K562 (cell line): ENCODE measurements around the gene IQGAP3. TPM values are rescaled to one million over a fixed set of nuclear protein-coding genes. Genes with fewer than 3 reads are reported as not detected.

Experiments
- ATAC-seq: fragments of 200-7000 bp; cut with Tn5 transposase; 3 replicates; pipeline ENCODE4 v1.9.1; 2020; ENCODE audit warnings: moderate library complexity
- BruUV-seq: library from RNA; stranded (reverse); fragments of 400-500 nt; replicated peaks from 2 replicates; lab custom pipeline; 2021; lab: Mats Ljungman, UMichigan
- CTCF ChIA-PET: fragments of 300-600 bp; formaldehyde crosslinking; extraction: SDS; loops from one replicate; lab custom pipeline; 2021; ENCODE audit warnings: low intra/inter-chr PET ratio; lab: Yijun Ruan, JAX
- POLR2A ChIA-PET: fragments of 300-600, 350-650 bp; sonication (Branson Sonifier 250); formaldehyde crosslinking; extraction: SDS; loops from one replicate; lab custom pipeline; 2021; ENCODE audit warnings: antibody characterized with exemption, inconsistent platforms; lab: Yijun Ruan, JAX
- DNase-seq, 4 experiments: peaks; one replicate each; pipeline versions ENCODE4 v3.0.0 to v3.0.0-alpha.2; 2011 to 2018; ENCODE audit warnings: low spot score in 3 of 4, mixed read lengths in 3 of 4; ENCODE audit errors: extremely low read depth in 1 of 4
- FAIRE-seq: peaks from 2 replicates; lab custom pipeline; 2011; peaks lifted over from hg19 to GRCh38; lab: Jason Lieb, UNC
- H2AFZ ChIP-seq: 2 replicates; pipeline ENCODE4 v1.6.0; 2011; ENCODE audit warnings: low read depth, low read length, control low read depth, inconsistent platforms
- H3K27ac ChIP-seq: fragments of 200-600 bp; 3 replicates; pipeline ENCODE4 v1.8.0; 2011; ENCODE audit warnings: low read depth, mild to moderate bottlenecking, control low read depth, inconsistent platforms, low read length, moderate library complexity, mixed read lengths; ENCODE audit errors: extremely low read depth
- H3K27me3 ChIP-seq, 2 experiments: fragments of 300-600 bp in 1 of 2; 2 replicates in 1 of 2; 3 replicates in 1 of 2; pipeline versions ENCODE4 v1.6.0 to v1.8.0; 2011; ENCODE audit warnings: inconsistent platforms in 2 of 2, low read length in 2 of 2, mild to moderate bottlenecking in 1 of 2, mixed read lengths in 1 of 2, moderate library complexity in 1 of 2; ENCODE audit not compliant: control insufficient read depth in 2 of 2, insufficient read depth in 2 of 2
- H3K36me3 ChIP-seq: fragments of 300-600 bp; 3 replicates; pipeline ENCODE4 v1.8.0; 2011; ENCODE audit warnings: mild to moderate bottlenecking, low read length, inconsistent platforms; ENCODE audit not compliant: control insufficient read depth, insufficient read depth
- H3K4me1 ChIP-seq, 2 experiments: fragments of 200-600 bp in 1 of 2; replicated peaks in 1 of 2; 2 replicates in 1 of 2; 3 replicates in 1 of 2; pipeline versions ENCODE4 v1.5.1 to v1.8.0; 2011; ENCODE audit warnings: inconsistent platforms in 2 of 2, low read length in 2 of 2, mild to moderate bottlenecking in 1 of 2, mixed read lengths in 1 of 2, moderate library complexity in 1 of 2; ENCODE audit not compliant: control insufficient read depth in 2 of 2, insufficient read depth in 2 of 2
- H3K4me2 ChIP-seq: 2 replicates; pipeline ENCODE4 v1.6.1; 2011; ENCODE audit warnings: low read length, control low read depth, inconsistent platforms, mixed read lengths; ENCODE audit not compliant: insufficient read depth
- H3K4me3 ChIP-seq: fragments of 200-600 bp; sonication (generic), shearing (Covaris generic); 2 replicates; pipeline ENCODE4 v1.5.1; 2016; ENCODE audit warnings: control low read depth, inconsistent platforms
- H3K79me2 ChIP-seq: fragments of 200-600 bp; 3 replicates; pipeline ENCODE4 v1.8.0; 2011; ENCODE audit warnings: low read length, inconsistent platforms; ENCODE audit not compliant: control insufficient read depth, insufficient read depth
- H3K9ac ChIP-seq, 2 experiments: 2 replicates each; pipeline versions ENCODE4 v1.6.0 to v1.6.1; 2011; ENCODE audit warnings: low read depth in 2 of 2, low read length in 2 of 2, control low read depth in 1 of 2, inconsistent platforms in 1 of 2, mild to moderate bottlenecking in 1 of 2, mixed read lengths in 1 of 2; ENCODE audit not compliant: insufficient read depth in 1 of 2
- H3K9me1 ChIP-seq: one replicate; pipeline ENCODE4 v1.6.0; 2011; ENCODE audit warnings: inconsistent platforms, mild to moderate bottlenecking, low read length, moderate library complexity; ENCODE audit not compliant: control insufficient read depth, insufficient read depth
- H3K9me3 ChIP-seq: replicated peaks from 2 replicates; pipeline ENCODE4 v1.5.1; 2011; ENCODE audit warnings: low read depth, low read length, inconsistent platforms; ENCODE audit not compliant: control insufficient read depth, insufficient read depth
- H4K20me1 ChIP-seq: replicated peaks from 2 replicates; pipeline ENCODE4 v1.6.1; 2011; ENCODE audit warnings: low read length, inconsistent platforms, mixed read lengths; ENCODE audit not compliant: control insufficient read depth, insufficient read depth
- CBX1 ChIP-seq: sonication (generic); IDR thresholded peaks from 2 replicates; pipeline ENCODE4 v1.6.1; 2016; ENCODE audit warnings: antibody characterized with exemption, low read depth, mild to moderate bottlenecking
- CHD1 ChIP-seq: fragments of 200-600 bp; sonication (generic); IDR thresholded peaks from one replicate; pipeline ENCODE4 v1.6.1; 2012; ENCODE audit warnings: mild to moderate bottlenecking, moderate library complexity, low read length, inconsistent platforms
- ESRRA ChIP-seq: fragments of 450-650 bp; IDR thresholded peaks from 2 replicates; pipeline ENCODE4 v1.6.1; 2014; ENCODE audit warnings: low read depth, mild to moderate bottlenecking, moderate library complexity, borderline replicate concordance
- POLR2G ChIP-seq: fragments of 200-400 bp; formaldehyde crosslinking; IDR thresholded peaks from 2 replicates; pipeline ENCODE4 v1.6.1; 2017; ENCODE audit warnings: low read depth, mild to moderate bottlenecking, antibody characterized with exemption, low read length, moderate library complexity
- SP2 ChIP-seq: IDR thresholded peaks from 2 replicates; pipeline ENCODE4 v1.6.1; 2011; ENCODE audit warnings: mild to moderate bottlenecking, low read depth, low read length, moderate library complexity; ENCODE audit not compliant: poor library complexity, severe bottlenecking; ENCODE audit errors: extremely low read depth
- SRSF1 ChIP-seq: fragments of 200-400 bp; formaldehyde crosslinking; IDR thresholded peaks from 2 replicates; pipeline ENCODE4 v1.6.1; 2017; ENCODE audit warnings: mild to moderate bottlenecking, low read depth, low read length, moderate library complexity
- TAL1 ChIP-seq: fragments of 450-650 bp; IDR thresholded peaks from 2 replicates; pipeline ENCODE4 v1.6.1; 2016; ENCODE audit warnings: mild to moderate bottlenecking
- TRIM25 ChIP-seq: fragments of 450-650 bp; IDR thresholded peaks from 2 replicates; pipeline ENCODE4 v1.7.0; 2016; ENCODE audit warnings: borderline replicate concordance
- ZHX1 ChIP-seq: fragments of 150-350 bp; conservative IDR thresholded peaks from 2 replicates; pipeline ENCODE4 v1.6.1; 2014; ENCODE audit warnings: low read length
- ZNF347 ChIP-seq: fragments of 450-650 bp; formaldehyde crosslinking; IDR thresholded peaks from 2 replicates; pipeline ENCODE4 v1.4.0; 2020; ENCODE audit warnings: low read depth, mild to moderate bottlenecking, moderate library complexity
- ZNF584 ChIP-seq: fragments of 200-800 bp; sonication (Bioruptor generic); IDR thresholded peaks from 2 replicates; pipeline ENCODE4 v1.6.1; 2016; ENCODE audit warnings: low read depth, mild to moderate bottlenecking, missing genetic modification characterization, missing compliant biosample characterization
- WGBS: fragments of 100-300 bp; shearing (Covaris generic); methylation state at CpG from one replicate; pipeline ENCODE4 v1.1.6; 2016; ENCODE audit warnings: low coverage, mixed read lengths; ENCODE audit not compliant: insufficient coverage; ENCODE audit errors: missing lambda C conversion rate; 5-methylcytosine and 5-hydroxymethylcytosine counted together
- in situ Hi-C: fragments of 300-500 bp; cut with MboI; formaldehyde crosslinking; loops from 4 replicates; pipeline ENCODE4 v1.15.0; 2018; ENCODE audit warnings: inconsistent platforms, mixed read lengths
- intact Hi-C: fragments of 100-400 bp; cut with micrococcal nuclease; formaldehyde crosslinking; loops from 2 replicates; pipeline ENCODE4 v1.14.2; 2022
- polyA plus RNA-seq, 8 experiments: library from polyadenylated mRNA; depleted of rRNA in 4 of 8; stranded (reverse) in 5 of 8; unstranded in 3 of 8; fragments of >200 nt; fragmentation: Nextera tagmentation in 2 of 8; fragmentation: Illumina TruSeq in 1 of 8; extraction: Ambion mirVana in 2 of 8; extraction: Trizol in 1 of 8; gene quantifications; 2 replicates each; pipeline versions ENCODE4 v1.2.1 to v1.2.3, GENCODE V29; 2011 to 2014; ENCODE audit warnings: inconsistent platforms in 1 of 8, missing spikeins in 1 of 8
- total RNA-seq, 7 experiments: library from RNA; depleted of rRNA in 6 of 7; stranded (reverse); fragments of >200 nt in 6 of 7; fragmentation: Illumina TruSeq in 2 of 7; extraction: Trizol in 2 of 7; gene quantifications; 2 replicates each; pipeline versions ENCODE4 v1.2.1 to v1.2.3, GENCODE V29; 2011 to 2021; ENCODE audit warnings: low replicate concordance in 1 of 7

The IQGAP3 gene
- total and polyA plus RNA-seq, 9 of the 15 experiments (the other 6 are each of a cell fraction or from before 2014, with no cell fraction given), result 1.4 to 16.6 (median 11.9) TPM

GRCh38 chr1:156496211-156496761 lies 76.1 kb downstream of the IQGAP3 start:
- in situ Hi-C loops, result no loop called here
- DNase-seq (no peak), ATAC-seq (no peak), FAIRE-seq (no peak)
- Histone ChIP-seq H3K9me3 (no peaks in the 10 kb centered on the region), H3K9me1 (peaks cover 19% of the 10 kb centered on the region), H2AFZ (no peak overlapping the region), H3K4me1 (peaks cover 76 to 81% of the 10 kb centered on the region in 2 experiments), H3K79me2 (peaks cover 92% of the 10 kb centered on the region), H3K27me3 (no peaks in the 10 kb centered on the region), H3K9ac (peak overlapping the region in 1 of 2 experiments; percentile 39; a peak in 1 of 4 replicates), H3K4me3 (no peak overlapping the region), H3K36me3 (peaks cover 10% of the 10 kb centered on the region; the same call in 2 of the 3 replicates), H3K4me2 (peak overlapping the region; percentile 32; the same call in 1 of the 2 replicates), H4K20me1 (peaks cover 50% of the 10 kb centered on the region), H3K27ac (no peak overlapping the region)
- ChIA-PET CTCF (no interaction called here), POLR2A (interaction anchor here (0.6 to 1.4 kb wide), 2 partner anchors 16 to 307 kb away, joined by 3 to 4 read pairs; no protein-coding TSS in a partner anchor)
- WGBS, result 67% methylated on average over 7 of the region's 10 CpGs
- BruUV-seq, result no TSS peak
- intact Hi-C loops, result no loop called here
- no peak for TF ChIP-seq CHD1
- TF ChIP-seq ZNF347, result no peak
- no peak for TF ChIP-seq ZNF584 (CRISPR knock-in tag)
- no peak for TF ChIP-seq ESRRA
- no peak for TF ChIP-seq TRIM25
- TF ChIP-seq TAL1, result no peak
- TF ChIP-seq SRSF1, result no peak
- TF ChIP-seq SP2, result no peak
- no peak for TF ChIP-seq ZHX1
- no peak for TF ChIP-seq CBX1
- no peak for TF ChIP-seq POLR2G
